ENCODE measurements around the gene FAM174B. TPM values are rescaled to one million over a fixed set of nuclear protein-coding genes. Genes with fewer than 3 reads are reported as not detected.

The FAM174B gene
- total and polyA plus RNA-seq, 2 donors (not counting 1 experiment from before 2014, with no cell fraction given): 0.03 to 1.9 TPM

DNA sequence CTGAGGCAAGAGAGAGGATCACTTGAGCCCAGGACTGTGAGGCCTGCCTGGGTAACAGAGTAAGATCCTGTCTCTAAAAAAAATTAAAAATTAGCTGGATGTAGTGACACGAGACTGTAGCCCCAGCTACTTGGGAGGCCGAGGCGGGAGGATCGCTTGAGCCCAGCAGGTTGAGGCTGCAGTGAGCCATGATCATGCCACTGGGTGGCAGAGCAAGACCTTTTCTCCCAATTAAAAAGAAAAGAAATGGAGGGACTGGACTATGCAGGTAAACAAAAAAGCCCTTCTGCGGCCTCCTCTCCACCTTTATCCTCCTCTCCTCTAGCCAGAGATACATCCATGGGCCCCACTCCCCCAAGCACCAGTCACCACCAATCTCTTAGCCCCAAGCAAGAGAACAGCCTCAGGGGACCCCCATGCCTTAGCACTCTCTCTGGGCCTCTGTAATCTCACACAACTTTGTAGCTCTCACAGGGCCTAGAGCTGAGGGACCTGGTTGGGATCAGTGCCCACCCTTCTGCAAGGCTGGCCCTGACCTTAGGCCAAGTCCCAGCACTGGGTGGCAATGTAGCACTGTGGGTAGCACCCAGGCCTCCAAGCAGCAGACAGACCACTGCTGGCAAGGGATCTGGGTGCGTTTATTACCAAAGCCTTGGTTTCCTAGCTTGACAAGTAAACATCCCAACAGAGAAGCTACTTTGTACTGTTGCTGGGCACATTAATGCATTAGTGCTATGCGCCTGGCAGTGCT, 43.4 kb downstream of the FAM174B start:
- ATAC-seq (ENCODE audit: low read depth) (no peak), DNase-seq (no peak)
- H3K9ac ChIP-seq (ENCODE audit: low read length): no peak overlapping the region
- H3K27ac Mint-ChIP-seq: no peak overlapping the region
- H4K20me1 ChIP-seq (ENCODE audit: control insufficient read depth, insufficient read depth, low read length, poor library complexity, severe bottlenecking): no peaks in the 10 kb centered on the region
- TF ChIP-seq, protein P1, sequence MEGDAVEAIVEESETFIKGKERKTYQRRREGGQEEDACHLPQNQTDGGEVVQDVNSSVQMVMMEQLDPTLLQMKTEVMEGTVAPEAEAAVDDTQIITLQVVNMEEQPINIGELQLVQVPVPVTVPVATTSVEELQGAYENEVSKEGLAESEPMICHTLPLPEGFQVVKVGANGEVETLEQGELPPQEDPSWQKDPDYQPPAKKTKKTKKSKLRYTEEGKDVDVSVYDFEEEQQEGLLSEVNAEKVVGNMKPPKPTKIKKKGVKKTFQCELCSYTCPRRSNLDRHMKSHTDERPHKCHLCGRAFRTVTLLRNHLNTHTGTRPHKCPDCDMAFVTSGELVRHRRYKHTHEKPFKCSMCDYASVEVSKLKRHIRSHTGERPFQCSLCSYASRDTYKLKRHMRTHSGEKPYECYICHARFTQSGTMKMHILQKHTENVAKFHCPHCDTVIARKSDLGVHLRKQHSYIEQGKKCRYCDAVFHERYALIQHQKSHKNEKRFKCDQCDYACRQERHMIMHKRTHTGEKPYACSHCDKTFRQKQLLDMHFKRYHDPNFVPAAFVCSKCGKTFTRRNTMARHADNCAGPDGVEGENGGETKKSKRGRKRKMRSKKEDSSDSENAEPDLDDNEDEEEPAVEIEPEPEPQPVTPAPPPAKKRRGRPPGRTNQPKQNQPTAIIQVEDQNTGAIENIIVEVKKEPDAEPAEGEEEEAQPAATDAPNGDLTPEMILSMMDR (IDR thresholded peaks at IDR 0.05): no peak
- no peak for TF ChIP-seq EZH2 (IDR thresholded peaks at IDR 0.05; ENCODE audit: borderline replicate concordance, insufficient read depth, low read depth, low read length, poor library complexity, severe bottlenecking)
- H3K79me2 ChIP-seq (ENCODE audit: control insufficient read depth, insufficient read depth, low read length): no peaks in the 10 kb centered on the region
- no peaks in the 10 kb centered on the region for H3K27me3 Mint-ChIP-seq
- no peak overlapping the region for H3K4me2 ChIP-seq (replicated peaks; ENCODE audit: low read depth, low read length, poor library complexity, severe bottlenecking)
- no peaks in the 10 kb centered on the region for H3K4me1 ChIP-seq (ENCODE audit: control insufficient read depth in 2 of 2, insufficient read depth in 2 of 2, low read length in 2 of 2)
- no peaks in the 10 kb centered on the region for H3K9me3 Mint-ChIP-seq (ENCODE audit: insufficient read depth)
- no peak overlapping the region for H3K4me3 ChIP-seq (ENCODE audit: control extremely low read depth in 1 of 5, extremely low read depth in 1 of 5, insufficient read depth in 1 of 5, low read depth in 2 of 5, low read length in 4 of 5)
- WGBS (ENCODE audit: insufficient coverage): 73% methylated on average over 5 of the region's 7 CpGs
- H3K9me3 ChIP-seq (ENCODE audit: control extremely low read depth in 1 of 3, control insufficient read depth in 2 of 3, insufficient read depth in 1 of 3, low read length in 2 of 3): no peaks in the 10 kb centered on the region
- ChIA-PET POLR2A (no interaction called here), CTCF (no interaction called here)
- H3K27me3 ChIP-seq (replicated peaks in 1 of 4; ENCODE audit: control extremely low read depth in 1 of 4, control insufficient read depth in 3 of 4, insufficient read depth in 4 of 4, low read length in 3 of 4): no peaks in the 10 kb centered on the region
- H3K27ac ChIP-seq (ENCODE audit: low read length in 2 of 2): no peak overlapping the region
- no peak overlapping the region for H3K4me3 Mint-ChIP-seq
- H2AFZ ChIP-seq (ENCODE audit: insufficient read depth, low read depth, low read length, poor library complexity, severe bottlenecking): no peak overlapping the region
- H3K36me3 ChIP-seq (replicated peaks in 1 of 2; ENCODE audit: control extremely low read depth in 1 of 2, control insufficient read depth in 1 of 2, extremely low read depth in 1 of 2, insufficient read depth in 2 of 2, low read length in 1 of 2): no peaks in the 10 kb centered on the region
- intact Hi-C loops (cut with micrococcal nuclease): no loop called here
- H3K4me1 Mint-ChIP-seq: no peaks in the 10 kb centered on the region

DNA sequence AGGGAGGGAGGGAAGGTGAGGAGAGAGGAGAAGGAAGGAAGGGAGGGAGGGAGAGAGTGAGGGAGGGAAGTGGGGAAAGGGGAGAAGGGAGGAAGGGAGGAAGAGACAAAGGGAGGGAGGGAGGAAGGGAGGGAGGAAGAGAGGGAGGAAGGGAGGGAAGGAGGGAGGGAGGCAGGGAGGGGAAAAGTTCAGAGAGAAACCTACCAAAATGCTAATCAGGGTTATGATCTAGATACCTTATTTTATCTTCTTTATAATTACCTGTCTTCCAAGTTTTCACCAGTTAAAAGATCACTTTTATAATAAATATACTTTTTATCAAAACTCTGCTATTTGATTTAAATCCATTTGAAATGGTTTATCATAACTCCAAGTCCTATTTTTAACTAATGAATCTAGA, 44.4 kb downstream of the FAM174B start:
- no peaks in the 10 kb centered on the region for H3K4me1 ChIP-seq (ENCODE audit: control insufficient read depth in 2 of 2, insufficient read depth in 2 of 2, low read length in 2 of 2)
- intact Hi-C loops (cut with micrococcal nuclease): no loop called here
- H4K20me1 ChIP-seq (ENCODE audit: control insufficient read depth, insufficient read depth, low read length, poor library complexity, severe bottlenecking): no peaks in the 10 kb centered on the region
- Mint-ChIP-seq H3K27me3 (no peaks in the 10 kb centered on the region), H3K4me1 (no peaks in the 10 kb centered on the region), H3K4me3 (no peak overlapping the region), H3K27ac (no peak overlapping the region), H3K9me3 (ENCODE audit: insufficient read depth) (no peaks in the 10 kb centered on the region)
- no peaks in the 10 kb centered on the region for H3K27me3 ChIP-seq (replicated peaks in 1 of 4; ENCODE audit: control extremely low read depth in 1 of 4, control insufficient read depth in 3 of 4, insufficient read depth in 4 of 4, low read length in 3 of 4)
- no peak overlapping the region for H3K9ac ChIP-seq (ENCODE audit: low read length)
- no peak for DNase-seq
- POLR2A ChIA-PET: no interaction called here
- no peak overlapping the region for H3K4me2 ChIP-seq (replicated peaks; ENCODE audit: low read depth, low read length, poor library complexity, severe bottlenecking)
- H3K4me3 ChIP-seq (ENCODE audit: control extremely low read depth in 1 of 5, extremely low read depth in 1 of 5, insufficient read depth in 1 of 5, low read depth in 2 of 5, low read length in 4 of 5): no peak overlapping the region
- no peak overlapping the region for H2AFZ ChIP-seq (ENCODE audit: insufficient read depth, low read depth, low read length, poor library complexity, severe bottlenecking)
- CTCF ChIA-PET: no interaction called here
- no peak overlapping the region for H3K27ac ChIP-seq (ENCODE audit: low read length in 2 of 2)
- ATAC-seq (ENCODE audit: low read depth): no peak
- peaks cover 0 to 5% (median 0%) of the 10 kb centered on the region in 3 donors for H3K9me3 ChIP-seq (ENCODE audit: control extremely low read depth in 1 of 3, control insufficient read depth in 2 of 3, insufficient read depth in 1 of 3, low read length in 2 of 3)
- TF ChIP-seq, protein P1 (IDR thresholded peaks at IDR 0.05): no peak
- TF ChIP-seq EZH2 (IDR thresholded peaks at IDR 0.05; ENCODE audit: borderline replicate concordance, insufficient read depth, low read depth, low read length, poor library complexity, severe bottlenecking): no peak
- H3K36me3 ChIP-seq (replicated peaks in 1 of 2; ENCODE audit: control extremely low read depth in 1 of 2, control insufficient read depth in 1 of 2, extremely low read depth in 1 of 2, insufficient read depth in 2 of 2, low read length in 1 of 2): no peaks in the 10 kb centered on the region
- H3K79me2 ChIP-seq (ENCODE audit: control insufficient read depth, insufficient read depth, low read length): no peaks in the 10 kb centered on the region
